Tibial nerve (tissue), 3 donors: ENCODE measurements around the gene WEE2.

Experiments used
- POLR2A ChIP-seq, 2 donors: fragments of 450-650 bp; IDR thresholded peaks; one replicate each; pipeline ENCODE4 v1.6.1; 2017; ENCODE audit warnings: antibody characterized with exemption in 2 of 2, mild to moderate bottlenecking in 2 of 2, moderate library complexity in 2 of 2
- TF ChIP-seq, protein P1 (sequence below), 5 experiments: fragments of 200-600 bp in 3 of 5; fragments of 450-650 bp in 2 of 5; sonication (generic) in 3 of 5; IDR thresholded peaks; one replicate each; pipeline ENCODE4 v1.5.1; 2016 to 2019; ENCODE audit warnings: antibody characterized with exemption in 5 of 5, mild to moderate bottlenecking in 3 of 5, moderate library complexity in 2 of 5

DNA sequence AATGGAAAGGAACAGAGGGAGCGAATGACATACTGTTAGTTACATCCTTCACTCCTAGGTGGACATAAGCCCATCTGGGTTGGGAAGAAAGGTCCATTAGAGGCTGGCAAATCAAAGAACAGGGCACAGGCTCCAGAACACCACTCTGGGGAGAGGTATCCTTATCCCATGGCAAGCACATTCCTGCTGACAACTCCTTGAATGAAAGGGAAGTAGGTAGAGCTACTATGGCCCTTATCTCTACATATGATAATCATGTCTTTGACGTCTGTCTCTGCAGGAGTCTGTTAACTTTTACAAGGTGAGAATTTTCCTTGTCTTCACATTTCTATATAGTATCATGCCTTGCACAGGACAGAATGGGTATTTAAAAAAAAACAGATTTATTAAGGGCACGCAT is 16.6 kb upstream of the WEE2 start:
- TF ChIP-seq, protein P1, sequence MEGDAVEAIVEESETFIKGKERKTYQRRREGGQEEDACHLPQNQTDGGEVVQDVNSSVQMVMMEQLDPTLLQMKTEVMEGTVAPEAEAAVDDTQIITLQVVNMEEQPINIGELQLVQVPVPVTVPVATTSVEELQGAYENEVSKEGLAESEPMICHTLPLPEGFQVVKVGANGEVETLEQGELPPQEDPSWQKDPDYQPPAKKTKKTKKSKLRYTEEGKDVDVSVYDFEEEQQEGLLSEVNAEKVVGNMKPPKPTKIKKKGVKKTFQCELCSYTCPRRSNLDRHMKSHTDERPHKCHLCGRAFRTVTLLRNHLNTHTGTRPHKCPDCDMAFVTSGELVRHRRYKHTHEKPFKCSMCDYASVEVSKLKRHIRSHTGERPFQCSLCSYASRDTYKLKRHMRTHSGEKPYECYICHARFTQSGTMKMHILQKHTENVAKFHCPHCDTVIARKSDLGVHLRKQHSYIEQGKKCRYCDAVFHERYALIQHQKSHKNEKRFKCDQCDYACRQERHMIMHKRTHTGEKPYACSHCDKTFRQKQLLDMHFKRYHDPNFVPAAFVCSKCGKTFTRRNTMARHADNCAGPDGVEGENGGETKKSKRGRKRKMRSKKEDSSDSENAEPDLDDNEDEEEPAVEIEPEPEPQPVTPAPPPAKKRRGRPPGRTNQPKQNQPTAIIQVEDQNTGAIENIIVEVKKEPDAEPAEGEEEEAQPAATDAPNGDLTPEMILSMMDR (IDR thresholded peaks at IDR 0.05), result no peak
- no peak for TF ChIP-seq POLR2A (IDR thresholded peaks at IDR 0.05)
